C4-2B (cell line): ENCODE results near the gene CIB2.

Source experiments
- ZFX ChIP-seq: fragments of 450-650 bp; IDR thresholded peaks from 2 replicates; pipeline ENCODE4 v1.6.1; 2017
- TF ChIP-seq, protein P1 (sequence below): fragments of 450-650 bp; conservative IDR thresholded peaks from 2 replicates; pipeline ENCODE4 v1.5.1; 2017; ENCODE audit warnings: mild to moderate bottlenecking

DNA sequence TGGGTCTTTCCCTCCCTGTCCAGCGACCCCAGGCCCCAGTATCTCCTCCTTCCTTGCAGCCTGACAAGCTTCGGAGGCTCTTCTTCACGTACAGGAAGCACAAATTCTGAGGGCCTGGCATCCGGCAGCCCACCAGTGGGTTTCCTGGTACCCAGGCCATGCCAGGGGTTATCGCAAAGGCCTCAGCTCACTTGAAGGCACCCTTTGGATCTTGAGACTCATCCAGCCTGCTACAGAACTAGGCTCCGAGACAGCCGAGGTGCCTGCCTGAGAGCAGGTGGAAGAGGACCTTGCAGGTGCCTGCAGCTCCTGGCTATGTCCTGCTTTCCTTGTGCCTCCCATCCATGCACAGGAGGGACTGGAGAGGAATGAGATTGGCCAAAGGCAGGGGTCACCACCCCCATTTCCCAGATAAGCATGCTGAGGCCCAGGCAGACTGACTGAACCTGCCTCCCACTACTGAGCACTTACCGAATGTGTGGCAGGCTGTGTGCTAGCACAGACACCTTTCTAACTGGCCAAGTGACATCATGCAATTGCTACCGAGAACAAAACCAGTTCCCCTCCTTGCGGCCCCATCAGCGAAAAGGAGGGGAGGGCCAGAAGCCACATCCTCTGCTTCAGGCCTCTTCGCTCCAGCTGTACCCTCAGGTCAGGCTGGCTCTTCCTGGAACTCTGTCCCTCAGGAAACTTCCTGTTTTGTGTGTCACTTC is 27.7 kb downstream of the CIB2 start:
- TF ChIP-seq, protein P1, sequence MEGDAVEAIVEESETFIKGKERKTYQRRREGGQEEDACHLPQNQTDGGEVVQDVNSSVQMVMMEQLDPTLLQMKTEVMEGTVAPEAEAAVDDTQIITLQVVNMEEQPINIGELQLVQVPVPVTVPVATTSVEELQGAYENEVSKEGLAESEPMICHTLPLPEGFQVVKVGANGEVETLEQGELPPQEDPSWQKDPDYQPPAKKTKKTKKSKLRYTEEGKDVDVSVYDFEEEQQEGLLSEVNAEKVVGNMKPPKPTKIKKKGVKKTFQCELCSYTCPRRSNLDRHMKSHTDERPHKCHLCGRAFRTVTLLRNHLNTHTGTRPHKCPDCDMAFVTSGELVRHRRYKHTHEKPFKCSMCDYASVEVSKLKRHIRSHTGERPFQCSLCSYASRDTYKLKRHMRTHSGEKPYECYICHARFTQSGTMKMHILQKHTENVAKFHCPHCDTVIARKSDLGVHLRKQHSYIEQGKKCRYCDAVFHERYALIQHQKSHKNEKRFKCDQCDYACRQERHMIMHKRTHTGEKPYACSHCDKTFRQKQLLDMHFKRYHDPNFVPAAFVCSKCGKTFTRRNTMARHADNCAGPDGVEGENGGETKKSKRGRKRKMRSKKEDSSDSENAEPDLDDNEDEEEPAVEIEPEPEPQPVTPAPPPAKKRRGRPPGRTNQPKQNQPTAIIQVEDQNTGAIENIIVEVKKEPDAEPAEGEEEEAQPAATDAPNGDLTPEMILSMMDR: no peak
- TF ChIP-seq ZFX: no peak
